DOHH2 (cell line): ENCODE results near the gene COLQ.

ENCODE experiments used
- H3F3A ChIP-seq: fragments of 200-600 bp; sonication (generic), shearing (Covaris generic); 2 replicates; pipeline ENCODE4 v1.6.0; 2016; ENCODE audit warnings: antibody characterized with exemption, mild to moderate bottlenecking; ENCODE audit not compliant: control insufficient read depth, insufficient read depth
- H3K27ac ChIP-seq: fragments of 200-600 bp; sonication (generic); 2 replicates; pipeline ENCODE4 v1.5.1; 2014; ENCODE audit warnings: low read depth, mild to moderate bottlenecking, low read length, moderate library complexity
- H3K27me3 ChIP-seq: fragments of 200-600 bp; sonication (generic); 2 replicates; pipeline ENCODE4 v1.6.1; 2014; ENCODE audit warnings: mild to moderate bottlenecking, low read length, mixed read lengths; ENCODE audit not compliant: control insufficient read depth
- H3K36me3 ChIP-seq: fragments of 200-600 bp; sonication (generic); 2 replicates; pipeline ENCODE4 v1.6.1; 2014; ENCODE audit warnings: mild to moderate bottlenecking, low read length, moderate library complexity, mixed read lengths; ENCODE audit not compliant: control insufficient read depth
- H3K4me1 ChIP-seq: fragments of 200-600 bp; sonication (generic); 2 replicates; pipeline ENCODE4 v1.6.1; 2014; ENCODE audit warnings: mild to moderate bottlenecking, low read length, mixed read lengths; ENCODE audit not compliant: control insufficient read depth
- H3K4me2 ChIP-seq: fragments of 200-600 bp; sonication (generic); 2 replicates; pipeline ENCODE4 v1.6.0; 2014; ENCODE audit warnings: mild to moderate bottlenecking, low read length, moderate library complexity
- H3K4me3 ChIP-seq: fragments of 200-600 bp; sonication (generic); 2 replicates; pipeline ENCODE4 v1.5.1; 2014; ENCODE audit warnings: mild to moderate bottlenecking, low read length, mixed read lengths
- H3K79me2 ChIP-seq: fragments of 200-600 bp; sonication (generic); 2 replicates; pipeline ENCODE4 v1.6.1; 2014; ENCODE audit warnings: mild to moderate bottlenecking, low read length, mixed read lengths; ENCODE audit not compliant: control insufficient read depth
- H3K9me2 ChIP-seq: fragments of 200-600 bp; sonication (generic); replicated peaks from 2 replicates; pipeline ENCODE4 v1.6.1; 2014; ENCODE audit warnings: mild to moderate bottlenecking, low read length, mixed read lengths; ENCODE audit not compliant: control insufficient read depth
- H3K9me3 ChIP-seq: fragments of 200-600 bp; sonication (generic); 2 replicates; pipeline ENCODE4 v1.6.1; 2014; ENCODE audit warnings: antibody characterized with exemption, low read length, mixed read lengths; ENCODE audit not compliant: control insufficient read depth, insufficient read depth
- H4K20me1 ChIP-seq: fragments of 200-600 bp; sonication (generic); 2 replicates; pipeline ENCODE4 v1.6.0; 2014; ENCODE audit warnings: low read depth, mild to moderate bottlenecking, antibody characterized with exemption, low read length, moderate library complexity; ENCODE audit not compliant: control insufficient read depth, insufficient read depth
- CTCF ChIP-seq: fragments of 200-600 bp; sonication (generic); IDR thresholded peaks from one replicate; pipeline ENCODE4 v1.5.1; 2014; ENCODE audit warnings: antibody characterized with exemption, mild to moderate bottlenecking, low read depth, low read length; ENCODE audit not compliant: poor library complexity, severe bottlenecking
- EZH2phosphoT487 ChIP-seq: fragments of 200-600 bp; sonication (generic); IDR thresholded peaks from 2 replicates; pipeline ENCODE4 v1.6.1; 2017; ENCODE audit warnings: borderline replicate concordance, mild to moderate bottlenecking, antibody characterized with exemption, low read length, moderate library complexity, mixed read lengths

Gene COLQ

DNA sequence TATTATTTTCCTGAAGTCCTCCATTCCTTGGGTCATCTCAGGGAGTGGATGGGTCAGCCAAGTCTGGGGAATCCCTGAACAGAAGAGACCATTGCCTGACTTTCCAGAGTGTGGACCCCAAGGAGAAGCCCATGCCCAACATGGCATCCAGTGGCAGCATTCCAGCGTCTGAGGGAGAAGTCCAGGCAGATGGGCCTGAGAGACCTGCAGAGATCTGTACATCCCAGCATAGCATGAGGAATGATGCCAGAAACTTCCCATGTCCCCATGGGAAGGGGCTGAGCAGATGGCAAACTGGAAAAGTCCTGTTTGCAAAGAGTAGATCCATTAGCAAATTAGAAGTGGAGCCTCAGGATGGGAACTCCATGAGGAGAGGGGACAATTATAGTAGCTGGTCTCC, 17.6 kb upstream of the COLQ start:
- no peaks in the 10 kb centered on the region for H3K36me3 ChIP-seq
- H3K9me2 ChIP-seq: no peaks in the 10 kb centered on the region
- no peaks in the 10 kb centered on the region for H4K20me1 ChIP-seq
- H3K4me3 ChIP-seq: no peak overlapping the region
- H3K4me2 ChIP-seq: no peak overlapping the region
- no peaks in the 10 kb centered on the region for H3K9me3 ChIP-seq
- no peaks in the 10 kb centered on the region for H3K79me2 ChIP-seq
- H3F3A ChIP-seq: no peaks in the 10 kb centered on the region
- peaks cover 4% of the 10 kb centered on the region for H3K4me1 ChIP-seq
- H3K27me3 ChIP-seq: peaks cover 11% of the 10 kb centered on the region
- no peak for TF ChIP-seq CTCF
- TF ChIP-seq EZH2phosphoT487: no peak
- no peak overlapping the region for H3K27ac ChIP-seq

- TF ChIP-seq CTCF: no peak
- no peak for TF ChIP-seq EZH2phosphoT487
- H3K4me2 ChIP-seq: no peak overlapping the region
These were observed 16.8 kb upstream of the COLQ start for GRCh38 chr3:15538345-15538744.

DNA sequence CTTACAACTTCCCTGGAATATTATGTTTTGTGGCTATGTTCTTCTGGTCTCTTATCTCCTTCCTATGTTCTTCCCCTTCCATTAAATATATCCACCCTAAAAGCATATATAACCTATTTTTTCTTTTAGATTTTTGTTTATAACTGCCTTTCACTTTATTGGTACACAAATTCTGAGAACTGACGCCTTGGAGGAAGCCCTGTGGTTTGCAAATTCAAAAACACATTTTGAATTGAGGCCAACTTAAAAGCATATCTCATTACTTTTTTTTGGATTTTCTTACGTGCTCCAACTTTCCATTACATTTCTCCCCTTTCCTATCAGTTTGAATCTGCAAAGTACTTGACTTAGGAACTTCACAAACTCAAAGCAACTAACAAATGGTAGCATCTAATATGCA, 15.3 kb upstream of the COLQ start:
- H3K4me1 ChIP-seq: peaks cover 4% of the 10 kb centered on the region
- H3K27ac ChIP-seq: no peak overlapping the region
- no peaks in the 10 kb centered on the region for H4K20me1 ChIP-seq
- no peaks in the 10 kb centered on the region for H3K36me3 ChIP-seq
- H3K4me2 ChIP-seq: no peak overlapping the region
- H3K9me3 ChIP-seq: no peaks in the 10 kb centered on the region
- no peaks in the 10 kb centered on the region for H3K9me2 ChIP-seq
- H3K79me2 ChIP-seq: no peaks in the 10 kb centered on the region
- H3K4me3 ChIP-seq: no peak overlapping the region
- no peaks in the 10 kb centered on the region for H3F3A ChIP-seq
- no peak for TF ChIP-seq CTCF
- no peak for TF ChIP-seq EZH2phosphoT487
- 0 out of 2 replicates have a peak, but pooled peaks cover 5% of the 10 kb centered on the region for H3K27me3 ChIP-seq

More at GRCh38 chr3:15538345-15538744, 16.8 kb upstream of the COLQ start:
- peaks cover 11% of the 10 kb centered on the region for H3K27me3 ChIP-seq
- no peaks in the 10 kb centered on the region for H3K9me2 ChIP-seq
- H3K4me3 ChIP-seq: no peak overlapping the region
- H3K79me2 ChIP-seq: no peaks in the 10 kb centered on the region
- no peaks in the 10 kb centered on the region for H4K20me1 ChIP-seq
- H3K27ac ChIP-seq: no peak overlapping the region
- no peaks in the 10 kb centered on the region for H3F3A ChIP-seq
- H3K9me3 ChIP-seq: no peaks in the 10 kb centered on the region
- H3K36me3 ChIP-seq: no peaks in the 10 kb centered on the region
- H3K4me1 ChIP-seq: peaks cover 4% of the 10 kb centered on the region
